Activated CD4-positive, alpha-beta T cell treated with anti-CD3 and anti-CD28 coated beads for 48 hours (primary cell): Measurements from ENCODE around the gene HES6.

Experiments used
- DNase-seq: peaks from one replicate; pipeline ENCODE4 v3.0.0-alpha.2; 2020

HES6 gene

GRCh38 chr2:238231251-238231793 is 8.5 kb downstream of the HES6 start:
- DNase-seq, result peak; percentile 83

DNA sequence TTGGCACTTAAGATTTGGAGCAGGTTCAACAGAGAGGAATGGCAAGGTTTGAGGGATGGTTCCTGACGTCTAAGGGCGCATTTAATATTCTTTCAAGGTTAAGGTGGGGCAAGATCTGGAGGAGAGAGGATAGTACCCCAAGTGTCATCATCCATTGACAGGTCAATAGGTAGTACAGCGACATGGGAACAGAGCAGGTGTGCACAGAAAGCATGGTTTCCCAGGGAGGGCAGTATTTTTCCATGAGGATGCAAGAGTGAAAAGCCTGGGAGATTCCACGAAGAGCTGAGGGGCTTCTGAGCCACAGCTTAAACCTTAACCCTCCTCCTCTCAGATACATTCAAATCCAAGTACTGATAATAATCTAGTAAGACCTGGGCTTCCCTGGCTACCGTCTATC is 9.1 kb downstream of the HES6 start:
- DNase-seq, result no peak

GRCh38 chr2:238228700-238229099 is 11.1 kb downstream of the HES6 start:
- no peak for DNase-seq

DNA sequence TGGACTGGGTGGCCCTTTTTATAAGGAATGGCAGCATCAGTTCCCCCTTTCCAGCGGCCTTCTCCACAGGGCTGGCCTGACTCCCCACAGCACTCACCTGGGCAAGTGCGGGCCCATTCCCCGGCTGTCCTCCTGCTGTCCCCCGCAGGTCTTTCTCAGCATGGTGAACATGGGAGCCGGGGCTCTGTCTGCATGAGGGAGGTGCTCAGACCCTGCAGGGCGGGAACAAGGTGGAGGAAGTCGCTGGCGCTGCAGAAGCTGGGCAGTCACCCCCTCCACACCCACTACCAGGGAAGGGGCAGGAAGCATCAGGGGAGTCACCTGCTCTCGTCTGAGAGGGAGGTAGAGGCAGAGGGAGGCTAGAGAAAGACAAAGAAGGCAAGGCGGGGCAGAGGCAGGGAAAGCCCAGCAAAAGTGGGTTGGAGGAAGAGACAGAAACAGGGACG is 12.2 kb downstream of the HES6 start:
- no peak for DNase-seq

GRCh38 chr2:238226698-238227586 is 12.9 kb downstream of the HES6 start:
- DNase-seq, result no peak

- DNase-seq, result no peak
Observed at GRCh38 chr2:238225911-238226697, 13.7 kb downstream of the HES6 start.

DNA sequence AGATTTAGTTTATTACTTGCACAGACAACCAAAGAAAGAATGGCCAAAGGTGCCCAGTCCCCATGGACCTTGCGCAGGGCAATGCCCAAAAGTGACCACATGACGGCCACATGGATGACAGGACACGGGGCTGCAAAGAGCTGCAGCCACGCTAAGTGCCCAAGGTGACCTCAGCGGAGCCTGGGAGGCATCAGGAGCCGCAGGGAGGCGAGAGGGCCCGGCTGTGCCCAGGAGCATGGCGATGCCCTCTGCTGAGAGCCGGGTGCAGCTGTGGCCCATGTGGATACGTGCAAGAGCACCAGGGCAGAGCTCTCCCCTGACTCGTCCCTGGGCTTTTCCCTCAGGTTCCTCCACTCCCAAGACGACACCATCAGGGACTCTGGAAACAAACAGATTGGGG is 14.7 kb downstream of the HES6 start:
- no peak for DNase-seq

DNA sequence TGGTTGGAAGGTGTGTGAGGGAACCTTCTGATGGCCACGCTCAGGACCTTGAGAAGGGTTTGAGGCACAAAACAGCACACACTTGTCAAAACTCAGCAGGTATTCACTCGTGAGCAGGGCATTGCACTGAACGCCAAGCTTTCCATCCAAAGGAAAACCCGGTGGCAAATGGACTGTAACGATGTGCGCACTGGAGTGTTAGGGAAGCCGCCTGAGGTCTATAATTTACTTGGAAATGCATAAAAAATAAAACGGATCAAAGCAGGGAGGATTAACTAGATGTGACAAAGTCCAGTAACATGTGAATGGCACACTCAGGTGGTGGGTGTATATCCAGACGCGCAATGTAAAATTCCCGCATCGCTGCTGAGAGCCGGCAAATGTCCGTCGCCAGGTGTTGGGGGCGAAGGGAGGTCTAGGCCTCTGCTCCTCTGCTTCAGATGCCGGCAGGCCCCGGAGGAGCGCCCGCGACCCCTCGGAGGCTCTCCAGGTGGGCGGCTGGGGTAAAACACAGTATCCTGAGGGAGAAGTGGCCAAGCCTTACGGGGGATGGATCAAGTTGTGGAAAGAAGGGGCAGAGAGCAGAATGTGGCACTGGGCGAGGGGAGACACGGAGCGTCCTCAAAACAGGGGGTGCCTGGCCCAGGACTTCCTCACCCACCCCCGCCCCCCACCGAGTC is 15.3 kb downstream of the HES6 start:
- DNase-seq, result no peak

DNA sequence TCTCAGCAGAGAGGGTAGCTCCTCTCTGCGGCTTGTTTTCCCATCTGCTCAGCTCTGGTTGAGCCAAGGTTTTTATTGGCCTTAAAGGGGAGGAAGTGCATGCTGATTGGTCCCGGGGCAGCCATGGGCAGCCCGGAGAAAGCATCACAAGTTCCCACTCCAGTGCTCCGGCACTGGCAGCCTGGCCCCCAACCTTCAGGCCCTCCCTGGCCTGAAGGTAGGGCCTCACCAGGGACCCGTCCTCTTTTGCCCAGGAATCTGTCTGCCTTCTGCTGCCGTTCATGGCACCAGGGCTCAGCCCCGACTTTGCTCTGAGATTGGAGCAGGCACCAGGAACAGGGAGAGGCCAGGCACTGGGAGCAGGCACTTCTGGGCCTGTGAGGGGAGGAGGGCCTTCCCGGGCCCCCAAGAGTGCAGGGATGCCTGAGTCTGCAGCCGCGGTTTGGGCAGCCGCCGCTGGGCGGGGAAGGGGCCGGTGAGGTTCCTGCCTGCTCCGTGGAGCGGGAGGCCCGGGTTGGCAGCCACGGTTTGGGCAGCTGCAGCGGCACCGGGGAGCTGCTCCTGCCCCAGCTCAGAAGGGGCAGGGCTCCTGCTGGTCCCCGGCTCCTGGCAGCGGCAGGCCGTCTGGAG is 18.8 kb downstream of the HES6 start:
- no peak for DNase-seq

GRCh38 chr2:238220274-238220891 is 19.5 kb downstream of the HES6 start:
- DNase-seq, result no peak

GRCh38 chr2:238216651-238217184 is 23.1 kb downstream of the HES6 start:
- DNase-seq, result no peak

DNA sequence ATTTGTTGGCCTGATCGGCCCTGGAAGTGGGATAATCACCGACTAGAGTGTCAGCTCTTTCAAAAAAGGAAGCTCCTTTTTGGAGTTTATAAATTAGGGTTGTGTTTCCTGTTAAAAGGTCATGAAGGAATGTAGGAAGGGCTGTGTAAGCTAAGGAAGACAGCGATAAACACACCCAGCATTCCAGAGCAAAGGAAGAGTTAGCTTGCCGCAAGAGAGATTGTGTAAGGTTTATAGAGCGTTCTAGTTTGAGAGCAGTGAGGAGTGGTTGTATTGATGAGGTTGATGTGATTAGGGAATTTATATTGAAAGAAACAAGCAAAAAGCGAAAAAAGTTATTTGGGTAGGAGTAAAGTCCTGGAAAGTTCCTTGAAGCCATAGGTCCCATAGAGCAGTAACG is 32.8 kb downstream of the HES6 start:
- DNase-seq, result no peak

- no peak for DNase-seq
Observed at GRCh38 chr2:238203973-238204683, 35.7 kb downstream of the HES6 start.

- peak; percentile 90 for DNase-seq
Observed at GRCh38 chr2:238203094-238203972, 36.5 kb downstream of the HES6 start, which contains the start of gene ILKAP. Gene ILKAP, minus strand, starts transcription at chr2:238203695. Its CDS starts 142 bp downstream, at chr2:238203553.

DNA sequence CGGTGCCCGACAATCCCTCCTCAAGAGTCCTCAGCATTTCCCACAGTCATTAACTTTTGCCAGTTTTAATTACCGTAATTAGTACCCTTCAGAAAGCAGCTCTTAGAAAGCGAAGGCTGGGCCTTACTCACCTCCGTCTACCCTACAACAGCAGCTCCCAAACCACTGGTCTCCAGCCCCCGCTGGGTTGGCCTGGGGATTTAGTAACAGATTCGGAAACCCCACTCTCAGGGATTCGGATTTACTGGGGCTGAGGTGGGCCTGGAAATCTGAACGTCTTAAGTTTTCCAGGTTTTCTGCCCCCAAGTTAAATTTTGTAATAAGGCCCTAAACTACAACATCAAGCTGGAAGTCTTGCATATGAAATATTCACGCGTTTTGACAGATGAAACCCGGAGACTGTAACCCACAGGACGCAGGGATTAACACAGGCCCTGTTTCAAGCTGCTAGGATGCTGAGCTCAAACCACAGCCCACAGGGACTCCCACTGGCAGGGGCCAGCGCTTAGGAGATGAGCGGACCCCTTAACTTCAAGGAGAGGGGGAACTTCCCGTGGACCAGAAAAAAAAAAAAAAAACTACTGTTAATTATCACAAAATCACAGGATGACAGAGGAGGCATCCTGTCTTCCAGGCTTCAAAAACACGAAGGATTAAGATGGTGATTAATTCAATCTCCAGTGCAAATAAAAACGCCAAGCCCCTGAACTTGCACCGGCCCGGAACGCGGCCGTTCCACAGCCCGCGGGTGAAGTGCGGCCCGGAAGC is 37.3 kb downstream of the HES6 start:
- DNase-seq, result peak; percentile 20

DNA sequence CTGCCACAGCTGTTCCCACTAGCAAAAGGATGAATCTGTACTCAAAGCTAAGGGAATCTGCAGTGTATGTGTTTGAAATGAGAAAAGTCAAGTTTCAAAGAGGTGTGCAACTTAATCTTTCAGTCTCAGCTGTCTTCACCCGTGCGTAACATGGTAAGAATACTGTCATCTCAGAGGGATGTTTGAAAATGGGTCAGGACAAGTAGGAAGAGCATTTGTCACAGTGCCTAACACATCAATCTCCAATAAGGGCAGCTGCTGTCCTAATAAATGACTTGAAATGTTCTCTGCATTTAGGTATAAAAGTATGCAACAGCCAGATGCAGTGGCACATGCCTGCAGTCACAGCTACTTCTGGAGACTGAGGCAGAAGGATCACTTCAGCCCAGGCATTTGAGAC is 49.4 kb downstream of the HES6 start:
- DNase-seq, result no peak
